HEK293 (cell line): Measurements from ENCODE around the gene NOXO1.

Experiments used
- AEBP2 ChIP-seq: fragments of 450-650 bp; formaldehyde crosslinking; IDR thresholded peaks from 2 replicates; pipeline ENCODE4 v1.5.1; 2016; ENCODE audit warnings: missing biosample characterization, missing genetic modification characterization, borderline replicate concordance
- BCL6B ChIP-seq: fragments of 450-650 bp; formaldehyde crosslinking; IDR thresholded peaks from 2 replicates; pipeline ENCODE4 v1.5.1; 2017; ENCODE audit warnings: missing biosample characterization, missing genetic modification characterization
- CTCF ChIP-seq: fragments of 450-650 bp; formaldehyde crosslinking; IDR thresholded peaks from 2 replicates; pipeline ENCODE4 v1.5.1; 2016; ENCODE audit warnings: missing biosample characterization, missing genetic modification characterization
- ELK4 ChIP-seq: IDR thresholded peaks from 2 replicates; pipeline ENCODE4 v1.6.1; 2011; ENCODE audit warnings: mild to moderate bottlenecking, low read depth, low read length, borderline replicate concordance
- GLIS1 ChIP-seq: fragments of 450-650 bp; formaldehyde crosslinking; IDR thresholded peaks from 2 replicates; pipeline ENCODE4 v1.5.1; 2016; ENCODE audit warnings: missing biosample characterization, missing genetic modification characterization
- HIC1 ChIP-seq: fragments of 450-650 bp; formaldehyde crosslinking; IDR thresholded peaks from 2 replicates; pipeline ENCODE4 v1.5.1; 2016; ENCODE audit warnings: missing biosample characterization, missing genetic modification characterization
- OVOL3 ChIP-seq: fragments of 450-650 bp; formaldehyde crosslinking; IDR thresholded peaks from 2 replicates; pipeline ENCODE4 v1.5.1; 2016; ENCODE audit warnings: missing biosample characterization, missing genetic modification characterization
- REPIN1 ChIP-seq: fragments of 450-650 bp; formaldehyde crosslinking; IDR thresholded peaks from 2 replicates; pipeline ENCODE4 v1.5.1; 2017; ENCODE audit warnings: missing biosample characterization, missing genetic modification characterization, low read depth
- SCRT2 ChIP-seq: fragments of 450-650 bp; formaldehyde crosslinking; IDR thresholded peaks from 2 replicates; pipeline ENCODE4 v1.5.1; 2016; ENCODE audit warnings: missing biosample characterization, missing genetic modification characterization
- YY1 ChIP-seq: fragments of 450-650 bp; formaldehyde crosslinking; IDR thresholded peaks from 2 replicates; pipeline ENCODE4 v1.5.1; 2018; ENCODE audit warnings: missing biosample characterization, missing genetic modification characterization
- ZBTB1 ChIP-seq: fragments of 450-650 bp; formaldehyde crosslinking; IDR thresholded peaks from 2 replicates; pipeline ENCODE4 v1.5.1; 2016; ENCODE audit warnings: missing biosample characterization, missing genetic modification characterization
- ZBTB21 ChIP-seq: fragments of 450-650 bp; formaldehyde crosslinking; IDR thresholded peaks from 2 replicates; pipeline ENCODE4 v1.5.1; 2017; ENCODE audit warnings: missing biosample characterization, missing genetic modification characterization
- ZNF146 ChIP-seq: fragments of 450-650 bp; formaldehyde crosslinking; IDR thresholded peaks from 2 replicates; pipeline ENCODE4 v1.5.1; 2016; ENCODE audit warnings: missing biosample characterization, missing genetic modification characterization
- ZNF2 ChIP-seq: fragments of 450-650 bp; formaldehyde crosslinking; IDR thresholded peaks from 2 replicates; pipeline ENCODE4 v1.5.1; 2016; ENCODE audit warnings: missing biosample characterization, missing genetic modification characterization
- ZNF202 ChIP-seq: fragments of 450-650 bp; formaldehyde crosslinking; IDR thresholded peaks from 2 replicates; pipeline ENCODE4 v1.5.1; 2016; ENCODE audit warnings: missing biosample characterization, missing genetic modification characterization, borderline replicate concordance
- ZNF324 ChIP-seq: fragments of 450-650 bp; formaldehyde crosslinking; IDR thresholded peaks from 2 replicates; pipeline ENCODE4 v1.5.1; 2016; ENCODE audit warnings: missing biosample characterization, missing genetic modification characterization
- ZNF341 ChIP-seq: fragments of 450-650 bp; formaldehyde crosslinking; IDR thresholded peaks from 2 replicates; pipeline ENCODE4; 2016; ENCODE audit warnings: low read depth, missing biosample characterization, missing genetic modification characterization
- ZNF37A ChIP-seq: fragments of 450-650 bp; IDR thresholded peaks from 2 replicates; pipeline ENCODE4 v1.5.1; 2018; ENCODE audit warnings: missing biosample characterization, missing genetic modification characterization
- ZNF394 ChIP-seq: fragments of 450-650 bp; formaldehyde crosslinking; IDR thresholded peaks from 2 replicates; pipeline ENCODE4 v1.5.1; 2016; ENCODE audit warnings: missing biosample characterization, missing genetic modification characterization, mild to moderate bottlenecking, moderate library complexity, borderline replicate concordance
- ZNF514 ChIP-seq: fragments of 450-650 bp; formaldehyde crosslinking; IDR thresholded peaks from 2 replicates; pipeline ENCODE4 v1.5.1; 2016; ENCODE audit warnings: missing biosample characterization, missing genetic modification characterization
- ZNF549 ChIP-seq: fragments of 450-650 bp; IDR thresholded peaks from 2 replicates; pipeline ENCODE4 v1.5.1; 2018; ENCODE audit warnings: missing biosample characterization, missing genetic modification characterization, mild to moderate bottlenecking, inconsistent platforms, moderate library complexity
- ZNF610 ChIP-seq: fragments of 450-650 bp; formaldehyde crosslinking; IDR thresholded peaks from 2 replicates; pipeline ENCODE4 v1.5.1; 2016; ENCODE audit warnings: missing biosample characterization, missing genetic modification characterization, borderline replicate concordance
- ZNF629 ChIP-seq: fragments of 450-650 bp; formaldehyde crosslinking; IDR thresholded peaks from 2 replicates; pipeline ENCODE4 v1.5.1; 2017; ENCODE audit warnings: missing biosample characterization, missing genetic modification characterization
- ZNF645 ChIP-seq: fragments of 450-650 bp; formaldehyde crosslinking; IDR thresholded peaks from 2 replicates; pipeline ENCODE4; 2016; ENCODE audit warnings: missing biosample characterization, missing genetic modification characterization
- ZNF660 ChIP-seq: fragments of 450-650 bp; IDR thresholded peaks from 2 replicates; pipeline ENCODE4 v1.5.1; 2018; ENCODE audit warnings: missing biosample characterization, mild to moderate bottlenecking, missing genetic modification characterization
- ZNF776 ChIP-seq: fragments of 450-650 bp; formaldehyde crosslinking; IDR thresholded peaks from 2 replicates; pipeline ENCODE4 v1.5.0; 2017; ENCODE audit warnings: missing biosample characterization, missing genetic modification characterization, borderline replicate concordance
- ZSCAN18 ChIP-seq: fragments of 450-650 bp; formaldehyde crosslinking; IDR thresholded peaks from 2 replicates; pipeline ENCODE4 v1.5.1; 2016; ENCODE audit warnings: missing biosample characterization, missing genetic modification characterization

The NOXO1 gene

GRCh38 chr16:1929578-1930337 lies 51.5 kb downstream of the NOXO1 start (continued):
- TF ChIP-seq ZNF341 (tag by site-specific recombination) (no peak), ZBTB1 (tag by site-specific recombination) (no peak), ELK4 (no peak), REPIN1 (tag by site-specific recombination) (no peak), ZSCAN18 (tag by site-specific recombination) (0 out of 2 replicates have a peak, but pooled peaks have one; percentile 23), ZNF146 (tag by site-specific recombination) (no peak), YY1 (tag by site-specific recombination) (0 out of 2 replicates have a peak, but pooled peaks have one; percentile 56), ZNF514 (tag by site-specific recombination) (no peak), ZNF629 (tag by site-specific recombination) (no peak), HIC1 (tag by site-specific recombination) (no peak), ZNF776 (tag by site-specific recombination) (no peak), ZNF37A (tag by site-specific recombination) (no peak), AEBP2 (tag by site-specific recombination) (no peak), SCRT2 (tag by site-specific recombination) (no peak), ZNF645 (tag by site-specific recombination) (no peak), ZNF549 (tag by site-specific recombination) (no peak), ZNF394 (no peak), ZNF202 (no peak), BCL6B (tag by site-specific recombination) (no peak), ZBTB21 (no peak), ZNF660 (peak; percentile 70; the same call in 1 of the 2 replicates), ZNF2 (peak; percentile 53; the same call in 1 of the 2 replicates), OVOL3 (no peak), ZNF610 (tag by site-specific recombination) (no peak), ZNF324 (tag by site-specific recombination) (no peak), CTCF (tag by site-specific recombination) (peak; percentile 59; the same call in 1 of the 2 replicates), GLIS1 (tag by site-specific recombination) (peak; percentile 46; the same call in 1 of the 2 replicates)
